ENCODE measurements around the gene SIAE.
A peak's percentile ranks its signal among the peaks of the same experiment; 100 is the strongest.

Gene SIAE

DNA sequence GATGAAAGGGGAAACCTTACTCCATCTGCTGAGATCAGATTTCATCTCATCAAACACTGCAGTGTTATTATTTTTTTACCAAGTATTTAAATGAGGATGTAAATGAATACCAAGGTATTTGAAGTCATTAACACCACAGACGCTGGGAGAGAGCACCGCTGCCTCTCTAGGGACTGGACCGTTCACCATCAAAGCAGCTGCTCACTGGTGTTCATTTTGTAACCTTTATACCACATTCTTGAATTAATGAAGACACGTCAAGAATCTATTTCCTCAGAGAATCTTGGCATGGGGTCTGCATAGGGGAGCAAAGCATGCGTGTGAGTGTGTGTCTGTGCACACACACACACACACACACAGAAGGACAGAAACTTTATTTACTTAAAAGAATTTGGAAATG lies 15.6 kb downstream of the SIAE start:
- H3K4me1 ChIP-seq (ENCODE audit: control insufficient read depth, insufficient read depth, low read depth, low read length): peaks cover 4% of the 10 kb centered on the region
- H2AK5ac ChIP-seq (ENCODE audit: low read length, severe bottlenecking): no peak overlapping the region
- H3K18ac ChIP-seq (ENCODE audit: low read depth in 1 of 2, low read length in 2 of 2): no peak overlapping the region
- no peak overlapping the region for H3K4me3 ChIP-seq (ENCODE audit: insufficient read depth in 1 of 2, low read depth in 1 of 2, low read length in 2 of 2)
- H3K4ac ChIP-seq (ENCODE audit: low read depth in 1 of 2, low read length in 2 of 2): no peak overlapping the region
- H2BK12ac ChIP-seq (ENCODE audit: low read length in 2 of 2): no peak overlapping the region
- no peak for DNase-seq
- WGBS: 48% methylated on average over 3 of the region's 5 CpGs
- H3K23ac ChIP-seq (ENCODE audit: low read length in 2 of 2): no peak overlapping the region
- no peak overlapping the region for H3K4me2 ChIP-seq (ENCODE audit: low read length, poor library complexity, severe bottlenecking)
- H3K27ac ChIP-seq (ENCODE audit: low read length, poor library complexity, severe bottlenecking): no peak overlapping the region
- no peak overlapping the region for H4K8ac ChIP-seq (ENCODE audit: low read length)
- no peak overlapping the region for H2BK15ac ChIP-seq (ENCODE audit: low read depth, poor library complexity, severe bottlenecking)
- H3K79me1 ChIP-seq (replicated peaks; ENCODE audit: low read length, poor library complexity, severe bottlenecking): no peaks in the 10 kb centered on the region
- peaks cover 0 to 14% of the 10 kb centered on the region in 2 experiments for H3K27me3 ChIP-seq (ENCODE audit: control insufficient read depth in 1 of 2, insufficient read depth in 1 of 2, low read length in 2 of 2)
- peaks cover 0 to 8% of the 10 kb centered on the region in 2 experiments for H3K36me3 ChIP-seq (ENCODE audit: control insufficient read depth in 1 of 2, insufficient read depth in 2 of 2, low read depth in 1 of 2, low read length in 2 of 2)
- no peak overlapping the region for H4K91ac ChIP-seq (ENCODE audit: low read length)
- H2AFZ ChIP-seq (ENCODE audit: low read depth, low read length): no peak overlapping the region
- no peak overlapping the region for H3K14ac ChIP-seq (ENCODE audit: low read length in 2 of 2)
- H3K9me3 ChIP-seq (ENCODE audit: control insufficient read depth, low read length): no peaks in the 10 kb centered on the region
- no peak overlapping the region for H2BK120ac ChIP-seq (ENCODE audit: low read depth, low read length)
- no peak overlapping the region for H2BK5ac ChIP-seq (ENCODE audit: low read depth, low read length, poor library complexity, severe bottlenecking)
- no peak overlapping the region for H3K9ac ChIP-seq (ENCODE audit: low read length)

DNA sequence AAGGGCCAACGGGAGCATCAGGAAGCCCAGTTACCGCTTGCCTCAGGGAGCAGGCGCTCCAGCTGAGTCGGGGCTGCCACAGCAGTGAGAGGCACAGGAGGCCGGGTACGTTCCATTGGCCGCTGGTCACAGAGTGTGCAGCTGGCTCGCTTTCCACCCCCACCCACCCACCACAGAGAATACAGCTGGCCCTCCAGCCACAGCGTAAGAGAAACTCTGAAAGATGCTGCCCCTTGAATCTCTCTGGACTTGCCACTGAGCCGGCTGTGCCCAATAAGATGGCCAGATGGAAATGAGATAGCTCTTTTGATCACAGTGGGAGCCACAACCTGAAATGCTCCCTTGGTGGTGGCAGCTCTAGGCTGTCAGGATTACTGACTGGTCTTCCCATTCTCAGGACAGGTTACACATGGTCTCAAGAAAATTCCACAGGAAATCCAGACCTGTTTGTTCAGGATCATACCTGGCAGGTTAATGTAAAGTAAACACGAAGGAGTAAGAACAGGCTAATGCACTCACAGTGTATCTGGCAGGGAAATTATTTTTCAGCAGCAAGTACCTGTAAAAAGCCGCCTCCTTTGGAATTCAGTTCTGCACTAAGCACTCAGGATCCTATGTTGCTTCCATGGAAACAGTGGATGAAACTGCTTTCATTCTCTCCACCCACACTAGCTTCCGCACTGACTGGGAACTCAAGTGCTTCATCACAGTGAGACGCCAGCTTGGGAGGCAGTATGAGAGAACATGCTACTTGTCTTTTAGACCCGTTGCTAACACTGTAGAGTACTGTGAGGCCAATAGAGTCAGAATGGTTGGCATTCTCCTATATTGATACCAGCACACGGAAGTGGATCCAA lies 16.5 kb downstream of the SIAE start:
- Histone ChIP-seq H3K4me1 (ENCODE audit: control insufficient read depth, insufficient read depth, low read depth, low read length) (peaks cover 4% of the 10 kb centered on the region), H2BK5ac (ENCODE audit: low read depth, low read length, poor library complexity, severe bottlenecking) (no peak overlapping the region), H4K8ac (ENCODE audit: low read length) (peak overlapping the region; percentile 49), H3K27ac (ENCODE audit: low read length, poor library complexity, severe bottlenecking) (no peak overlapping the region), H3K14ac (ENCODE audit: low read length in 2 of 2) (no peak overlapping the region), H3K36me3 (ENCODE audit: control insufficient read depth in 1 of 2, insufficient read depth in 2 of 2, low read depth in 1 of 2, low read length in 2 of 2) (peaks cover 0 to 12% of the 10 kb centered on the region in 2 experiments), H3K79me1 (replicated peaks; ENCODE audit: low read length, poor library complexity, severe bottlenecking) (no peaks in the 10 kb centered on the region), H3K23ac (ENCODE audit: low read length in 2 of 2) (no peak overlapping the region), H3K4ac (ENCODE audit: low read depth in 1 of 2, low read length in 2 of 2) (no peak overlapping the region), H2AFZ (ENCODE audit: low read depth, low read length) (peak overlapping the region; percentile 57), H3K18ac (ENCODE audit: low read depth in 1 of 2, low read length in 2 of 2) (no peak overlapping the region), H4K91ac (ENCODE audit: low read length) (no peak overlapping the region), H3K9me3 (ENCODE audit: control insufficient read depth, low read length) (no peaks in the 10 kb centered on the region), H2BK15ac (ENCODE audit: low read depth, poor library complexity, severe bottlenecking) (no peak overlapping the region), H2BK120ac (ENCODE audit: low read depth, low read length) (no peak overlapping the region), H3K9ac (ENCODE audit: low read length) (no peak overlapping the region), H3K4me2 (ENCODE audit: low read length, poor library complexity, severe bottlenecking) (no peak overlapping the region), H3K27me3 (ENCODE audit: control insufficient read depth in 1 of 2, insufficient read depth in 1 of 2, low read length in 2 of 2) (peaks cover 0 to 14% of the 10 kb centered on the region in 2 experiments), H2AK5ac (ENCODE audit: low read length, severe bottlenecking) (no peak overlapping the region), H3K4me3 (ENCODE audit: insufficient read depth in 1 of 2, low read depth in 1 of 2, low read length in 2 of 2) (no peak overlapping the region), H2BK12ac (ENCODE audit: low read length in 2 of 2) (no peak overlapping the region)
- 44% methylated on average over 15 of the region's 16 CpGs for WGBS
- DNase-seq: peak; percentile 32

DNA sequence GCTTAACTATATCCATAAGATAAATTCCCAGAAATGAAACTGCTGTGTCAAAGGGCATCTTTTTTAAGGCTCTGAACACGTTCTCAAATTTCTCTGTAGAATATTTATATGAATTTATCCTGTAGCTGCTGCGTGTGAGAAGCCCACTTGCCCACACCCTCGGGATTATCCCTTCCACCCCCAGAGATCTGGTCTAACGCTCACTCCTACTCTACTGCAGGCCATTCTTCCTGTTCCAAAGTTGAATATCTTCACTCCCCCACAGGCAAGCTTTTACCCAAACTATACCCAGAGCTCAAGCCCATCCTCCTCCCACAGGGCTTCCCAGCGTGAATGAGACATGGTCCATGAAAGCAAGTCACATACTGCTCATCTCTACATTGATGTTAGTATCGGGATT lies 24.9 kb downstream of the SIAE start:
- no peak overlapping the region for H2BK120ac ChIP-seq (ENCODE audit: low read depth, low read length)
- no peak overlapping the region for H3K4ac ChIP-seq (ENCODE audit: low read depth in 1 of 2, low read length in 2 of 2)
- H4K8ac ChIP-seq (ENCODE audit: low read length): no peak overlapping the region
- no peak overlapping the region for H3K18ac ChIP-seq (ENCODE audit: low read depth in 1 of 2, low read length in 2 of 2)
- no peak overlapping the region for H4K91ac ChIP-seq (ENCODE audit: low read length)
- peaks cover 0 to 20% of the 10 kb centered on the region in 2 experiments for H3K36me3 ChIP-seq (ENCODE audit: control insufficient read depth in 1 of 2, insufficient read depth in 2 of 2, low read depth in 1 of 2, low read length in 2 of 2)
- H2BK12ac ChIP-seq (ENCODE audit: low read length in 2 of 2): no peak overlapping the region
- no peak overlapping the region for H3K4me2 ChIP-seq (ENCODE audit: low read length, poor library complexity, severe bottlenecking)
- no peaks in the 10 kb centered on the region for H3K9me3 ChIP-seq (ENCODE audit: control insufficient read depth, low read length)
- DNase-seq: no peak
- no peak overlapping the region for H2BK5ac ChIP-seq (ENCODE audit: low read depth, low read length, poor library complexity, severe bottlenecking)
- WGBS: 66% methylated on average over 4 of the region's 6 CpGs
- no peak overlapping the region for H3K23ac ChIP-seq (ENCODE audit: low read length in 2 of 2)
- no peak overlapping the region for H2BK15ac ChIP-seq (ENCODE audit: low read depth, poor library complexity, severe bottlenecking)
- H3K14ac ChIP-seq (ENCODE audit: low read length in 2 of 2): no peak overlapping the region
- no peak overlapping the region for H2AFZ ChIP-seq (ENCODE audit: low read depth, low read length)
- no peak overlapping the region for H3K4me3 ChIP-seq (ENCODE audit: insufficient read depth in 1 of 2, low read depth in 1 of 2, low read length in 2 of 2)
- no peaks in the 10 kb centered on the region for H3K4me1 ChIP-seq (ENCODE audit: control insufficient read depth, insufficient read depth, low read depth, low read length)
- H3K79me1 ChIP-seq (replicated peaks; ENCODE audit: low read length, poor library complexity, severe bottlenecking): no peaks in the 10 kb centered on the region
- H3K27ac ChIP-seq (ENCODE audit: low read length, poor library complexity, severe bottlenecking): no peak overlapping the region
- H3K9ac ChIP-seq (ENCODE audit: low read length): no peak overlapping the region
- H3K27me3 ChIP-seq (ENCODE audit: control insufficient read depth in 1 of 2, insufficient read depth in 1 of 2, low read length in 2 of 2): no peaks in the 10 kb centered on the region
- H2AK5ac ChIP-seq (ENCODE audit: low read length, severe bottlenecking): no peak overlapping the region

DNA sequence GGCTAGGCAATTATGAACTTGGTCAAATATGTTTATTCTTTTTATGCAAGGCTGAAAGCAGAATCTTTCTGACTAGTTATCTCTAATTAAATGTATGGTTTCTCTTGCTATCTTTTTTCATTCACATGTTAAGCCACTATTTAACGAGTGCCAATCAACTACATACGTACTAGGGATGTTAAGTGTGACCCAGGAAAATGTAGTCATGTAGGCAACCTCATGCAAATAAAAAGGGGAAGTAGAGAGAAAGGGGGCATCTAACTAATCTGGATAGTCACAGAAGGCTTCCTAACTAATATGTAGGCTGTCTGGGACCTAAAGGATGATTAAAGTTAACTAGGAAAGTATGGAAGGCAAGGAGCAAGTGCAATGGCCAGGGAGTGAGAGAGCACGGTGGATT lies 27.4 kb downstream of the SIAE start:
- Histone ChIP-seq H2AK5ac (ENCODE audit: low read length, severe bottlenecking) (no peak overlapping the region), H3K9ac (ENCODE audit: low read length) (no peak overlapping the region), H2BK5ac (ENCODE audit: low read depth, low read length, poor library complexity, severe bottlenecking) (no peak overlapping the region), H4K91ac (ENCODE audit: low read length) (no peak overlapping the region), H3K4me3 (ENCODE audit: insufficient read depth in 1 of 2, low read depth in 1 of 2, low read length in 2 of 2) (no peak overlapping the region), H3K9me3 (ENCODE audit: control insufficient read depth, low read length) (no peaks in the 10 kb centered on the region), H2BK12ac (ENCODE audit: low read length in 2 of 2) (no peak overlapping the region), H4K8ac (ENCODE audit: low read length) (no peak overlapping the region), H2BK15ac (ENCODE audit: low read depth, poor library complexity, severe bottlenecking) (no peak overlapping the region), H3K4ac (ENCODE audit: low read depth in 1 of 2, low read length in 2 of 2) (no peak overlapping the region), H2AFZ (ENCODE audit: low read depth, low read length) (no peak overlapping the region), H3K18ac (ENCODE audit: low read depth in 1 of 2, low read length in 2 of 2) (no peak overlapping the region), H3K23ac (ENCODE audit: low read length in 2 of 2) (no peak overlapping the region), H3K27me3 (ENCODE audit: control insufficient read depth in 1 of 2, insufficient read depth in 1 of 2, low read length in 2 of 2) (no peaks in the 10 kb centered on the region), H3K14ac (ENCODE audit: low read length in 2 of 2) (no peak overlapping the region), H3K4me2 (ENCODE audit: low read length, poor library complexity, severe bottlenecking) (no peak overlapping the region), H3K27ac (ENCODE audit: low read length, poor library complexity, severe bottlenecking) (no peak overlapping the region), H3K79me1 (replicated peaks; ENCODE audit: low read length, poor library complexity, severe bottlenecking) (no peaks in the 10 kb centered on the region), H3K4me1 (ENCODE audit: control insufficient read depth, insufficient read depth, low read depth, low read length) (no peaks in the 10 kb centered on the region), H2BK120ac (ENCODE audit: low read depth, low read length) (no peak overlapping the region), H3K36me3 (ENCODE audit: control insufficient read depth in 1 of 2, insufficient read depth in 2 of 2, low read depth in 1 of 2, low read length in 2 of 2) (peaks cover 0 to 9% of the 10 kb centered on the region in 2 experiments)
- DNase-seq: no peak
- 83% methylated on average over 3 of the region's 3 CpGs for WGBS
